ACHN (cell line): Measurements from ENCODE around the gene SPSB2.

ENCODE experiments used
- DNase-seq: peaks from one replicate; pipeline ENCODE4 v3.0.0-alpha.2; 2015
- in situ Hi-C: cut with HindIII; loops from 2 replicates; pipeline ENCODE4 v1.10.0; 2017; ENCODE audit warnings: low sequenced_read_pairs, low pct_ligation_motif_present, low pct_unique_long_range_greater_than_20kb

The SPSB2 gene

GRCh38 chr12:6840761-6841515 is 32.2 kb downstream of the SPSB2 start, which contains the start of gene GNB3:
TSS of gene GNB3 (plus strand) at chr12:6840925. CDS start at chr12:6841288, 363 bp downstream.
- in situ Hi-C loops: no loop called here
- no peak for DNase-seq

GRCh38 chr12:6840330-6840729 is 32.8 kb downstream of the SPSB2 start:
- in situ Hi-C loops: no loop called here
- no peak for DNase-seq

GRCh38 chr12:6839482-6840201 is 33.5 kb downstream of the SPSB2 start:
- no peak for DNase-seq
- in situ Hi-C loops: no loop called here

- in situ Hi-C loops: no loop called here
These were observed 34.2 kb downstream of the SPSB2 start for GRCh38 chr12:6838854-6839253.

GRCh38 chr12:6837370-6838060 is 35.6 kb downstream of the SPSB2 start:
- DNase-seq: no peak
- in situ Hi-C loops: no loop called here

More at GRCh38 chr12:6838854-6839253, 34.2 kb downstream of the SPSB2 start:
- DNase-seq: no peak

- DNase-seq: no peak
- in situ Hi-C loops: no loop called here
These were observed 36.3 kb downstream of the SPSB2 start for GRCh38 chr12:6836851-6837250.

GRCh38 chr12:6834873-6835272 is 38.2 kb downstream of the SPSB2 start:
- DNase-seq: no peak
- in situ Hi-C loops: no loop called here

GRCh38 chr12:6834254-6834653 is 38.8 kb downstream of the SPSB2 start:
- in situ Hi-C loops: no loop called here
- peak; percentile 42 for DNase-seq

- DNase-seq: no peak
- in situ Hi-C loops: no loop called here
These were observed 39.8 kb downstream of the SPSB2 start for GRCh38 chr12:6833189-6833890.

GRCh38 chr12:6832125-6832524 is 41.0 kb downstream of the SPSB2 start:
- in situ Hi-C loops: no loop called here
- DNase-seq: no peak

- DNase-seq: no peak
- in situ Hi-C loops: no loop called here
These were observed 41.6 kb downstream of the SPSB2 start for GRCh38 chr12:6831450-6831995.

- DNase-seq: no peak
- in situ Hi-C loops: no loop called here
These were observed 42.1 kb downstream of the SPSB2 start for GRCh38 chr12:6830999-6831398.

GRCh38 chr12:6830286-6830890 is 42.7 kb downstream of the SPSB2 start:
- DNase-seq: no peak
- in situ Hi-C loops: no loop called here

- peak; percentile 66 for DNase-seq
- in situ Hi-C loops: no loop called here
These were observed 43.4 kb downstream of the SPSB2 start for GRCh38 chr12:6829536-6830220.

GRCh38 chr12:6828781-6829535 is 44.1 kb downstream of the SPSB2 start:
- peak; percentile 63 for DNase-seq
- in situ Hi-C loops: no loop called here

GRCh38 chr12:6827982-6828780 is 44.9 kb downstream of the SPSB2 start, which contains the start of gene P3H3:
TSS of gene P3H3 (plus strand) at chr12:6828407. CDS start at chr12:6828441, 34 bp downstream.
- in situ Hi-C loops: no loop called here
- DNase-seq: peak; percentile 69
